ENCODE data around the gene SPRY4.

SPRY4 gene

GRCh38 chr5:142295960-142296860 lies 28.6 kb downstream of the SPRY4 start:
- no peak for FAIRE-seq
- no peak for DNase-seq (ENCODE audit: insufficient read length, low spot score)

- no peak for DNase-seq (ENCODE audit: insufficient read length, low spot score)
- FAIRE-seq: no peak
These were observed 29.6 kb downstream of the SPRY4 start for GRCh38 chr5:142295084-142295758.

GRCh38 chr5:142293486-142293885 lies 31.3 kb downstream of the SPRY4 start:
- FAIRE-seq: no peak
- peak; percentile 32 for DNase-seq (ENCODE audit: insufficient read length, low spot score)

- FAIRE-seq (no peak), DNase-seq (ENCODE audit: insufficient read length, low spot score) (no peak)
These were observed 32.0 kb downstream of the SPRY4 start for GRCh38 chr5:142292808-142293207.

GRCh38 chr5:142292249-142292648 lies 32.6 kb downstream of the SPRY4 start:
- DNase-seq (ENCODE audit: insufficient read length, low spot score): no peak
- FAIRE-seq: no peak

GRCh38 chr5:142290577-142291299 lies 34.1 kb downstream of the SPRY4 start:
- no peak for DNase-seq (ENCODE audit: insufficient read length, low spot score)
- FAIRE-seq: no peak

GRCh38 chr5:142289708-142290576 lies 34.9 kb downstream of the SPRY4 start:
- FAIRE-seq: no peak
- no peak for DNase-seq (ENCODE audit: insufficient read length, low spot score)

GRCh38 chr5:142287973-142288313 lies 36.9 kb downstream of the SPRY4 start:
- no peak for DNase-seq (ENCODE audit: insufficient read length, low spot score)
- FAIRE-seq: no peak

GRCh38 chr5:142287096-142287972 lies 37.5 kb downstream of the SPRY4 start:
- no peak for DNase-seq (ENCODE audit: insufficient read length, low spot score)

GRCh38 chr5:142286111-142286510 lies 38.7 kb downstream of the SPRY4 start:
- FAIRE-seq: no peak
- no peak for DNase-seq (ENCODE audit: insufficient read length, low spot score)

More at GRCh38 chr5:142287096-142287972, 37.5 kb downstream of the SPRY4 start:
- no peak for FAIRE-seq

- no peak for FAIRE-seq
- no peak for DNase-seq (ENCODE audit: insufficient read length, low spot score)
These were observed 41.5 kb downstream of the SPRY4 start for GRCh38 chr5:142283304-142283703.

- DNase-seq (ENCODE audit: insufficient read length, low spot score): no peak
These were observed 42.9 kb downstream of the SPRY4 start for GRCh38 chr5:142281966-142282365.

GRCh38 chr5:142281008-142281367 lies 43.8 kb downstream of the SPRY4 start:
- no peak for FAIRE-seq
- DNase-seq (ENCODE audit: insufficient read length, low spot score): no peak

More at GRCh38 chr5:142281966-142282365, 42.9 kb downstream of the SPRY4 start:
- no peak for FAIRE-seq

GRCh38 chr5:142280066-142281007 lies 44.5 kb downstream of the SPRY4 start:
- DNase-seq (ENCODE audit: insufficient read length, low spot score) (no peak), FAIRE-seq (no peak)

GRCh38 chr5:142278627-142279026 lies 46.2 kb downstream of the SPRY4 start:
- DNase-seq (ENCODE audit: insufficient read length, low spot score) (no peak), FAIRE-seq (no peak)

GRCh38 chr5:142277796-142278195 lies 47.0 kb downstream of the SPRY4 start:
- no peak for DNase-seq (ENCODE audit: insufficient read length, low spot score)
- no peak for FAIRE-seq

GRCh38 chr5:142276517-142276916 lies 48.3 kb downstream of the SPRY4 start:
- DNase-seq (ENCODE audit: insufficient read length, low spot score) (no peak), FAIRE-seq (no peak)

- no peak for FAIRE-seq
- DNase-seq (ENCODE audit: insufficient read length, low spot score): no peak
These were observed 49.3 kb downstream of the SPRY4 start for GRCh38 chr5:142275496-142275895.
